Psoas muscle (tissue), 8 donors: Measurements from ENCODE around the gene BPIFA1. TPM values are rescaled to one million over a fixed set of nuclear protein-coding genes. Genes with fewer than 3 reads are reported as not detected.

Source experiments
- ATAC-seq, 4 donors: fragments of 200-7000 bp; cut with Tn5 transposase; one replicate each; pipeline ENCODE4 v1.9.1; 2020; ENCODE audit warnings: moderate library complexity in 3 of 4, mild to moderate bottlenecking in 2 of 4
- DNase-seq, 2 donors: peaks; one replicate each; pipeline ENCODE4 v3.0.0-alpha.2; 2020
- H3K27ac ChIP-seq: fragments of 200-600 bp; one replicate; pipeline ENCODE4 v1.8.0; 2022
- H3K27me3 ChIP-seq, 3 donors: fragments of 200-600 bp in 1 of 3; one replicate each; pipeline versions ENCODE4 v1.6.1 to v1.8.0; 2013 to 2022; ENCODE audit warnings: low read length in 2 of 3, mild to moderate bottlenecking in 2 of 3, moderate library complexity in 1 of 3; ENCODE audit not compliant: insufficient read depth in 3 of 3
- H3K36me3 ChIP-seq, 2 donors: fragments of 200-600 bp in 1 of 2; one replicate each; pipeline versions ENCODE4 v1.6.1 to v1.8.0; 2013 to 2022; ENCODE audit warnings: low read depth in 1 of 2, mild to moderate bottlenecking in 1 of 2, moderate library complexity in 1 of 2; ENCODE audit not compliant: insufficient read depth in 1 of 2
- H3K4me1 ChIP-seq: fragments of 200-600 bp; one replicate; pipeline ENCODE4 v1.8.0; 2022
- H3K4me3 ChIP-seq: fragments of 200-600 bp; one replicate; pipeline ENCODE4 v1.8.0; 2022; ENCODE audit warnings: mild to moderate bottlenecking
- H3K9me3 ChIP-seq: fragments of 200-600 bp; one replicate; pipeline ENCODE4 v1.8.0; 2022
- CTCF ChIP-seq: fragments of 200-600 bp; IDR thresholded peaks from one replicate; pipeline ENCODE4 v1.8.0; 2022; ENCODE audit warnings: antibody characterized with exemption
- WGBS, 3 donors: extraction: QIAGEN DNeasy Blood & Tissue Kit; methylation state at CpG; one replicate each; pipeline versions ENCODE4 v1.1.6 to v1.1.7; 2013; 5-methylcytosine and 5-hydroxymethylcytosine counted together
- intact Hi-C, 2 donors: fragments of 100-400 bp; cut with DNase I; formaldehyde crosslinking; loops; one replicate each; pipeline versions ENCODE4 v1.11.0 to v1.14.2; 2022
- polyA plus RNA-seq, 3 donors: library from polyadenylated mRNA; stranded (reverse); fragments of 200-250 nt; gene quantifications; one replicate each; pipeline ENCODE4 v1.2.3, GENCODE V29; 2013
- total RNA-seq, 4 donors: library from RNA; stranded (reverse); fragmentation: NEBNext Ultra II Directional in 2 of 4; extraction: Animal tissue kit (Norgen Biotek cat#: 25700) in 2 of 4; gene quantifications; one replicate each; pipeline versions ENCODE4 v1.2.1 to v1.2.4, GENCODE V29; 2021 to 2023
- donor health status: healthy with polysubstance abuse.
- donor health status: DM: no; HTN: no; CAD: no; lungs with moderate emphysema.
- donor health status: Bipolar disorder and iron deficiency.
- donor health status: healthy.
- donor health status: DM: yes; HTN: yes; CAD: no.
- donor health status: DM: no; HTN: no; CAD: no.
- donor health status: DM: no; HTN: no; CAD: no.
- donor health status: DM: yes; HTN: yes; CAD: no.

BPIFA1 gene
- total and polyA plus RNA-seq, 7 donors, result not detected

GRCh38 chr20:33257237-33257636, 21.4 kb downstream of the BPIFA1 start:
- Histone ChIP-seq H3K9me3 (no peaks in the 10 kb centered on the region), H3K27ac (no peak overlapping the region), H3K27me3 (peaks cover 0 to 7% (median 0%) of the 10 kb centered on the region in 3 donors), H3K4me1 (no peaks in the 10 kb centered on the region), H3K4me3 (no peak overlapping the region), H3K36me3 (no peaks in the 10 kb centered on the region)
- TF ChIP-seq CTCF, result no peak
- ATAC-seq (no peak), DNase-seq (no peak)
- 78 to 85% (median 82%) methylated on average over 5 of the region's 5 CpGs for WGBS, 3 donors
- intact Hi-C loops, result no loop called here

- Histone ChIP-seq H3K27ac (no peak overlapping the region), H3K9me3 (no peaks in the 10 kb centered on the region), H3K4me3 (no peak overlapping the region), H3K4me1 (no peaks in the 10 kb centered on the region), H3K27me3 (peaks cover 0 to 16% (median 0%) of the 10 kb centered on the region in 3 donors), H3K36me3 (no peaks in the 10 kb centered on the region)
- no peak for TF ChIP-seq CTCF
- no peak for ATAC-seq
- whole genome bisulfite sequencing, 3 donors, result 38 to 43% (median 39%) methylated on average over 5 of the region's 5 CpGs
- intact Hi-C loops, result no loop called here
- DNase-seq, result no peak
Observed at GRCh38 chr20:33259371-33259770, 23.6 kb downstream of the BPIFA1 start.

DNA sequence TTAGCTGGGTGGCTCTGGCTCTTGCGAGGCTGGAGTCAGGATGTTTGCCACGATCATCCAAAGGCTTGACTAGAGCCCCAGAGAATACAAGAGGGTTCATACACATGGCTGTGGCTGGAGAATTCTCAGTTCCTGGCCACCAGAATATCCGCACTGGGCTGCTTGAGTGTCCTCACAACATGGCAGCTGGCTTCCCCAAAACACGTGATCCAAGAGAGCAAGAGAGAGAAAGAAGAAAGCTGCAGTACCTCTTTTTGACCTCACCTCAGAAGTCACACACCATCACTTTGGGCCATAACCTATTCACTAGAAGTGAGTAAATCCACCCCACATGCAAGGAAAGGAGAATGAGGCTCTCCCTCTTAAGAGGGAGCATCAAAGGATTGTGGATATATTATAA, 25.7 kb downstream of the BPIFA1 start:
- TF ChIP-seq CTCF, result no peak
- peaks cover 0 to 12% (median 0%) of the 10 kb centered on the region in 3 donors for H3K27me3 ChIP-seq
- no peak overlapping the region for H3K27ac ChIP-seq
- H3K4me1 ChIP-seq, result no peaks in the 10 kb centered on the region
- ATAC-seq (no peak), DNase-seq (no peak)
- 63 to 74% (median 72%) methylated on average over 4 of the region's 4 CpGs for WGBS, 3 donors
- no peak overlapping the region for H3K4me3 ChIP-seq
- no peaks in the 10 kb centered on the region for H3K36me3 ChIP-seq
- intact Hi-C loops, result no loop called here
- H3K9me3 ChIP-seq, result no peaks in the 10 kb centered on the region

DNA sequence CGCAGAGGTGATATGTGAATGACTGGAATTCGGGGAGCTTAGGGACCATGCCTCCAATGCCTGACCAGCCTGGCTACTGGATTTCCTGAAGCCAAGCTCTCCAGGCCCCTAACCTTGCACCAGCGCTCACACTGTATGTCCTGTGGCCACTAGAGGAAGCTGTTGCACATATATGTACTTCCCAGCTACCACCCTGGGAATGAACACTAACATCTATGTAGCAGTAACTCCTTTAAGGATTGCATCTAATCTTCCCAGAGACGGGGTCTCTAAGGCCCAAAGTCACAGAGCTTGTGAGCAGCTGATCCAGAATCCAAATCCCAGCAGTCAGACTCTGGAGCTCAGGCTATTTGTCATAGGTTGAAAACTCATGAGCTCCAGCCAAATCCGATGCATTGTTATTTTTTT, 26.9 kb downstream of the BPIFA1 start:
- peaks cover 0 to 12% (median under 1%) of the 10 kb centered on the region in 3 donors for H3K27me3 ChIP-seq
- no peak for TF ChIP-seq CTCF
- no peaks in the 10 kb centered on the region for H3K36me3 ChIP-seq
- H3K27ac ChIP-seq, result no peak overlapping the region
- whole genome bisulfite sequencing, 3 donors, result 15 to 17% (median 17%) methylated on average over 5 of the region's 5 CpGs
- H3K4me1 ChIP-seq, result no peaks in the 10 kb centered on the region
- ATAC-seq (no peak), DNase-seq (no peak)
- intact Hi-C loops, result no loop called here
- H3K4me3 ChIP-seq, result no peak overlapping the region
- no peaks in the 10 kb centered on the region for H3K9me3 ChIP-seq

GRCh38 chr20:33263784-33264183, 28.0 kb downstream of the BPIFA1 start:
- Histone ChIP-seq H3K27ac (no peak overlapping the region), H3K27me3 (peaks cover 0 to 12% (median 3%) of the 10 kb centered on the region in 3 donors), H3K4me1 (no peaks in the 10 kb centered on the region), H3K9me3 (no peaks in the 10 kb centered on the region), H3K36me3 (no peaks in the 10 kb centered on the region), H3K4me3 (no peak overlapping the region)
- no peak for ATAC-seq
- no peak for TF ChIP-seq CTCF
- 71 to 76% (median 71%) methylated on average over 5 of the region's 5 CpGs for WGBS, 3 donors
- no peak for DNase-seq
- intact Hi-C loops, result no loop called here
